Measurements from ENCODE around the gene PURA. TPM values are rescaled to one million over a fixed set of nuclear protein-coding genes. Genes with fewer than 3 reads are reported as not detected.

The PURA gene
- total and polyA plus RNA-seq, 2 donors (not counting 3 experiments of a cell fraction or from before 2014, with no cell fraction given) = 1.3 to 8.2 TPM

GRCh38 chr5:140166911-140167310, 53.0 kb downstream of the PURA start:
- CTCF ChIA-PET = no interaction called here
- Histone ChIP-seq H3K9me3 (replicated peaks; ENCODE audit: control insufficient read depth, insufficient read depth, low read length) (no peaks in the 10 kb centered on the region), H4K20me1 (replicated peaks; ENCODE audit: control insufficient read depth, extremely low read depth, insufficient read depth, low read length) (no peaks in the 10 kb centered on the region), H3K4me2 (ENCODE audit: insufficient read depth, low read length) (no peak overlapping the region), H3K4me1 (ENCODE audit: control insufficient read depth, extremely low read depth, insufficient read depth, low read length) (no peaks in the 10 kb centered on the region), H3K9me1 (replicated peaks; ENCODE audit: control insufficient read depth, extremely low read depth, insufficient read depth, low read length) (no peaks in the 10 kb centered on the region), H3K36me3 (ENCODE audit: control insufficient read depth in 2 of 2, extremely low read depth in 1 of 2, insufficient read depth in 2 of 2, low read length in 2 of 2) (no peaks in the 10 kb centered on the region), H3K27ac (ENCODE audit: insufficient read depth, low read depth, low read length) (no peak overlapping the region), H3K9ac (replicated peaks; ENCODE audit: extremely low read depth, insufficient read depth, low read length) (no peak overlapping the region), H3K27me3 (ENCODE audit: control insufficient read depth in 2 of 2, insufficient read depth in 2 of 2, low read length in 2 of 2) (no peaks in the 10 kb centered on the region), H3K79me2 (ENCODE audit: control insufficient read depth, insufficient read depth, low read length) (no peaks in the 10 kb centered on the region), H3K4me3 (replicated peaks in 1 of 3; ENCODE audit: insufficient read depth in 1 of 3, low read depth in 1 of 3, low read length in 3 of 3) (no peak overlapping the region), H2AFZ (ENCODE audit: low read depth, low read length) (no peak overlapping the region)
- BruUV-seq (replicated peaks) = no TSS peak
- intact Hi-C loops (cut with micrococcal nuclease) = no loop called here
- dilution Hi-C loops (cut with MboI; ENCODE audit: extremely low pct_ligation_motif_present, low sequenced_read_pairs) = no loop called here
- POLR2A ChIA-PET = interaction anchor here (1.2 kb wide), 1 partner anchor 8 kb away, joined by 4 read pairs; the partner anchor contains the start of gene CYSTM1
- DNase-seq (ENCODE audit: low read depth, low spot score) = no peak
- TF ChIP-seq FOS (IDR thresholded peaks at IDR 0.05; ENCODE audit: borderline replicate concordance, insufficient read depth, low read length) = no peak
- no peak for FAIRE-seq

- intact Hi-C loops (cut with micrococcal nuclease) = no loop called here
- FAIRE-seq (no peak), DNase-seq (ENCODE audit: low read depth, low spot score) (no peak)
- no peaks in the 10 kb centered on the region for H3K36me3 ChIP-seq (ENCODE audit: control insufficient read depth in 2 of 2, extremely low read depth in 1 of 2, insufficient read depth in 2 of 2, low read length in 2 of 2)
- dilution Hi-C loops (cut with MboI; ENCODE audit: extremely low pct_ligation_motif_present, low sequenced_read_pairs) = no loop called here
- H3K9ac ChIP-seq (replicated peaks; ENCODE audit: extremely low read depth, insufficient read depth, low read length) = no peak overlapping the region
- H3K79me2 ChIP-seq (ENCODE audit: control insufficient read depth, insufficient read depth, low read length) = no peaks in the 10 kb centered on the region
- H3K27me3 ChIP-seq (ENCODE audit: control insufficient read depth in 2 of 2, insufficient read depth in 2 of 2, low read length in 2 of 2) = peaks cover 0 to 1% of the 10 kb centered on the region in 2 experiments
- no peak overlapping the region for H3K27ac ChIP-seq (ENCODE audit: insufficient read depth, low read depth, low read length)
- H3K9me1 ChIP-seq (replicated peaks; ENCODE audit: control insufficient read depth, extremely low read depth, insufficient read depth, low read length) = no peaks in the 10 kb centered on the region
- TF ChIP-seq MAX (IDR thresholded peaks at IDR 0.05; ENCODE audit: insufficient read depth, insufficient read length) (no peak), MYC (IDR thresholded peaks at IDR 0.05; ENCODE audit: low read depth, low read length) (no peak), POLR2A (IDR thresholded peaks at IDR 0.05; ENCODE audit: low read depth, low read length) (no peak), EZH2 (IDR thresholded peaks at IDR 0.05; ENCODE audit: borderline replicate concordance, low read depth, low read length, severe bottlenecking) (no peak), POLR2AphosphoS5 (IDR thresholded peaks at IDR 0.05; ENCODE audit: insufficient read depth, low read depth, low read length) (no peak), JUN (IDR thresholded peaks at IDR 0.05; ENCODE audit: borderline replicate concordance, insufficient read depth, insufficient read length, low read depth) (no peak), FOS (IDR thresholded peaks at IDR 0.05; ENCODE audit: borderline replicate concordance, insufficient read depth, low read length) (no peak), CTCF (IDR thresholded peaks at IDR 0.05; ENCODE audit: extremely low read depth in 1 of 2, insufficient read depth in 1 of 2, low read depth in 1 of 2, low read length in 2 of 2) (no peak), GATA2 (IDR thresholded peaks at IDR 0.05; ENCODE audit: insufficient read depth, insufficient read length, low read depth, low read length) (no peak)
- H3K4me2 ChIP-seq (ENCODE audit: insufficient read depth, low read length) = no peak overlapping the region
- no peak overlapping the region for H2AFZ ChIP-seq (ENCODE audit: low read depth, low read length)
- BruUV-seq (replicated peaks) = no TSS peak
- no peaks in the 10 kb centered on the region for H3K4me1 ChIP-seq (ENCODE audit: control insufficient read depth, extremely low read depth, insufficient read depth, low read length)
- H3K4me3 ChIP-seq (replicated peaks in 1 of 3; ENCODE audit: insufficient read depth in 1 of 3, low read depth in 1 of 3, low read length in 3 of 3) = no peak overlapping the region
- ChIA-PET CTCF (interaction anchor here (1.2 to 2.2 kb wide), 5 partner anchors 13 to 200 kb away, joined by 3 to 17 read pairs (median 4); no protein-coding TSS in a partner anchor), POLR2A (no interaction called here)
- H3K9me3 ChIP-seq (replicated peaks; ENCODE audit: control insufficient read depth, insufficient read depth, low read length) = no peaks in the 10 kb centered on the region
- no peaks in the 10 kb centered on the region for H4K20me1 ChIP-seq (replicated peaks; ENCODE audit: control insufficient read depth, extremely low read depth, insufficient read depth, low read length)
Observed at GRCh38 chr5:140168371-140168770, 54.5 kb downstream of the PURA start.
